Retinal pigment epithelial cell (primary cell): ENCODE measurements around the gene MYCT1.

Source experiments
- DNase-seq: peaks from one replicate; pipeline ENCODE4 v3.0.0-alpha.2; 2010; ENCODE audit warnings: low read depth
- H3K4me3 ChIP-seq: 2 replicates; pipeline ENCODE4 v1.5.1; 2011; ENCODE audit warnings: mild to moderate bottlenecking, low read length, control low read depth, moderate library complexity
- CTCF ChIP-seq: conservative IDR thresholded peaks from 2 replicates; pipeline ENCODE4 v1.5.1; 2011; ENCODE audit warnings: low read depth, low read length, control low read depth, inconsistent platforms

MYCT1 gene

GRCh38 chr6:152745509-152746171 lies 47.9 kb downstream of the MYCT1 start:
- DNase-seq, result no peak
- H3K4me3 ChIP-seq, result no peak overlapping the region
- no peak for TF ChIP-seq CTCF

GRCh38 chr6:152746172-152746553 lies 48.5 kb downstream of the MYCT1 start:
- no peak overlapping the region for H3K4me3 ChIP-seq
- no peak for DNase-seq
- TF ChIP-seq CTCF, result no peak

- TF ChIP-seq CTCF, result no peak
- H3K4me3 ChIP-seq, result no peak overlapping the region
- no peak for DNase-seq
Observed at GRCh38 chr6:152748843-152749242, 51.1 kb downstream of the MYCT1 start.

- H3K4me3 ChIP-seq, result no peak overlapping the region
- TF ChIP-seq CTCF, result no peak
- no peak for DNase-seq
Observed at GRCh38 chr6:152749336-152749735, 51.6 kb downstream of the MYCT1 start.

- no peak for TF ChIP-seq CTCF
- H3K4me3 ChIP-seq, result no peak within 1 kb of the TSS
- no peak for DNase-seq
Observed at GRCh38 chr6:152750694-152751093, 53.0 kb downstream of the MYCT1 start, which contains the start of gene VIP. Gene VIP (plus strand): TSS chr6:152750797. CDS start chr6:152752178, 1,381 bp downstream.

GRCh38 chr6:152765331-152765730 lies 67.6 kb downstream of the MYCT1 start:
- no peak for DNase-seq
- no peak for TF ChIP-seq CTCF
- H3K4me3 ChIP-seq, result no peak overlapping the region

- no peak for TF ChIP-seq CTCF
- H3K4me3 ChIP-seq, result no peak overlapping the region
- no peak for DNase-seq
Observed at GRCh38 chr6:152769159-152769558, 71.5 kb downstream of the MYCT1 start.
